Neural cell (in vitro differentiated cells): ENCODE results near the gene ZBTB7C. TPM values are rescaled to one million over a fixed set of nuclear protein-coding genes. Genes with fewer than 3 reads are reported as not detected.

Experiments
- H2AFZ ChIP-seq: fragments of 200-600, 300-800 bp; sonication (generic), shearing (Covaris generic); 2 replicates; pipeline ENCODE4 v1.6.0; 2014; ENCODE audit warnings: low read depth, mild to moderate bottlenecking, antibody characterized with exemption, low read length, moderate library complexity
- H3F3A ChIP-seq: fragments of 200-600 bp; shearing (Covaris generic); 2 replicates; pipeline ENCODE4 v1.6.1; 2016; ENCODE audit warnings: mild to moderate bottlenecking, moderate library complexity, mixed read lengths, antibody characterized with exemption, low read length; ENCODE audit not compliant: insufficient read depth, poor library complexity, severe bottlenecking
- H3K27ac ChIP-seq: fragments of 200-600, 300-800 bp; sonication (generic), shearing (Covaris generic); 2 replicates; pipeline ENCODE4 v1.5.1; 2014; ENCODE audit warnings: mild to moderate bottlenecking, low read length, moderate library complexity
- H3K27me3 ChIP-seq: fragments of 300-800, 200-600 bp; sonication (generic), shearing (Covaris generic); 2 replicates; pipeline ENCODE4 v1.6.0; 2014; ENCODE audit warnings: mild to moderate bottlenecking, low read depth, low read length, moderate library complexity; ENCODE audit not compliant: insufficient read depth
- H3K36me3 ChIP-seq: fragments of 300-800, 200-600 bp; sonication (generic), shearing (Covaris generic); 2 replicates; pipeline ENCODE4 v1.5.1; 2014; ENCODE audit warnings: mild to moderate bottlenecking, antibody characterized with exemption, low read length, moderate library complexity; ENCODE audit not compliant: insufficient read depth
- H3K4me2 ChIP-seq: fragments of 300-800, 200-600 bp; sonication (generic), shearing (Covaris generic); 2 replicates; pipeline ENCODE4 v1.6.0; 2014; ENCODE audit warnings: mild to moderate bottlenecking, low read length
- H3K4me3 ChIP-seq: fragments of 300-800, 200-600 bp; sonication (generic), shearing (Covaris generic); 2 replicates; pipeline ENCODE4 v1.5.1; 2014; ENCODE audit warnings: mild to moderate bottlenecking, low read length, moderate library complexity
- H3K79me2 ChIP-seq: fragments of 200-600 bp; shearing (Covaris generic); replicated peaks from 2 replicates; pipeline ENCODE4 v1.6.0; 2014; ENCODE audit warnings: mild to moderate bottlenecking, low read length, moderate library complexity; ENCODE audit not compliant: insufficient read depth
- H3K9ac ChIP-seq: fragments of 300-800, 200-600 bp; sonication (generic), shearing (Covaris generic); 2 replicates; pipeline ENCODE4 v1.6.1; 2016; ENCODE audit warnings: mild to moderate bottlenecking, low read length, mixed read lengths
- H3K9me2 ChIP-seq: fragments of 200-600 bp; shearing (Covaris generic); 2 replicates; pipeline ENCODE4 v1.6.1; 2016; ENCODE audit warnings: mild to moderate bottlenecking, low read length, mixed read lengths; ENCODE audit not compliant: insufficient read depth
- H3K9me3 ChIP-seq: fragments of 200-600, 300-800 bp; sonication (generic), shearing (Covaris generic); 2 replicates; pipeline ENCODE4 v1.6.1; 2016; ENCODE audit warnings: mild to moderate bottlenecking, mixed run types, low read length, moderate library complexity, mixed read lengths
- H4K20me1 ChIP-seq: fragments of 200-600 bp; shearing (Covaris generic); 2 replicates; pipeline ENCODE4 v1.6.1; 2016; ENCODE audit warnings: mild to moderate bottlenecking, mixed run types; ENCODE audit not compliant: insufficient read depth
- CTCF ChIP-seq: fragments of 450-650 bp; IDR thresholded peaks from 2 replicates; pipeline ENCODE4 v1.5.1; 2014; ENCODE audit warnings: antibody characterized with exemption, mild to moderate bottlenecking, moderate library complexity; ENCODE audit not compliant: poor library complexity, severe bottlenecking
- EP300 ChIP-seq: fragments of 450-650 bp; conservative IDR thresholded peaks from 2 replicates; pipeline ENCODE4 v1.6.1; 2014; ENCODE audit warnings: antibody characterized with exemption, mild to moderate bottlenecking, moderate library complexity; ENCODE audit not compliant: poor library complexity, severe bottlenecking
- EZH2 ChIP-seq: fragments of 200-600, 300-800 bp; shearing (Covaris generic), sonication (generic); IDR thresholded peaks from 2 replicates; pipeline ENCODE4 v1.6.1; 2014; ENCODE audit warnings: antibody characterized with exemption, low read length, borderline replicate concordance, mild to moderate bottlenecking; ENCODE audit not compliant: insufficient read depth, poor library complexity, severe bottlenecking
- MXI1 ChIP-seq: fragments of 450-650 bp; conservative IDR thresholded peaks from 2 replicates; pipeline ENCODE4 v1.6.1; 2014; ENCODE audit warnings: antibody characterized with exemption, mild to moderate bottlenecking; ENCODE audit not compliant: poor library complexity, severe bottlenecking
- POLR2AphosphoS5 ChIP-seq: IDR thresholded peaks from 2 replicates; pipeline ENCODE4 v1.6.1; 2012
- RAD21 ChIP-seq: fragments of 450-650 bp; conservative IDR thresholded peaks from 2 replicates; pipeline ENCODE4 v1.6.1; 2014; ENCODE audit warnings: antibody characterized with exemption, mild to moderate bottlenecking, moderate library complexity
- REST ChIP-seq: IDR thresholded peaks from 2 replicates; pipeline ENCODE4 v1.6.1; 2012; ENCODE audit warnings: borderline replicate concordance
- SMC3 ChIP-seq: fragments of 450-650 bp; conservative IDR thresholded peaks from 2 replicates; pipeline ENCODE4 v1.6.1; 2014; ENCODE audit warnings: antibody characterized with exemption, mild to moderate bottlenecking, moderate library complexity; ENCODE audit not compliant: poor library complexity
- TAF1 ChIP-seq: IDR thresholded peaks from 2 replicates; pipeline ENCODE4 v1.6.1; 2012; ENCODE audit warnings: low read depth
- polyA plus RNA-seq: library from polyadenylated mRNA; depleted of rRNA; stranded (reverse); fragments of >200 nt; gene quantifications from 2 replicates; pipeline ENCODE4 v1.2.3, GENCODE V29; 2014

ZBTB7C gene
- polyA plus RNA-seq, 1 donor from 2014 or later, result 2.4 TPM

- H3K79me2 ChIP-seq, result no peaks in the 10 kb centered on the region
These were observed 46.0 kb downstream of the ZBTB7C start for GRCh38 chr18:48363175-48363574.

GRCh38 chr18:48361801-48362200, 47.4 kb downstream of the ZBTB7C start:
- H3K36me3 ChIP-seq, result no peaks in the 10 kb centered on the region
- H3K9ac ChIP-seq, result no peak overlapping the region
- no peaks in the 10 kb centered on the region for H3K79me2 ChIP-seq
- peaks cover 4% of the 10 kb centered on the region for H3K9me3 ChIP-seq
- no peaks in the 10 kb centered on the region for H3K9me2 ChIP-seq
- H2AFZ ChIP-seq, result no peak overlapping the region
- H3K27ac ChIP-seq, result no peak overlapping the region
- H3F3A ChIP-seq, result no peaks in the 10 kb centered on the region
- H3K4me2 ChIP-seq, result no peak overlapping the region
- H3K4me3 ChIP-seq, result no peak overlapping the region
- no peaks in the 10 kb centered on the region for H4K20me1 ChIP-seq
- no peaks in the 10 kb centered on the region for H3K27me3 ChIP-seq
- TF ChIP-seq EP300, result no peak
- no peak for TF ChIP-seq CTCF
- TF ChIP-seq POLR2AphosphoS5, result no peak
- TF ChIP-seq TAF1, result no peak
- no peak for TF ChIP-seq RAD21
- no peak for TF ChIP-seq EZH2
- TF ChIP-seq REST, result no peak

More at GRCh38 chr18:48363175-48363574, 46.0 kb downstream of the ZBTB7C start:
- H3K27ac ChIP-seq, result no peak overlapping the region
- no peaks in the 10 kb centered on the region for H3F3A ChIP-seq
- no peak overlapping the region for H3K9ac ChIP-seq
- no peaks in the 10 kb centered on the region for H3K27me3 ChIP-seq
- H2AFZ ChIP-seq, result no peak overlapping the region
- H3K4me2 ChIP-seq, result no peak overlapping the region
- H3K9me2 ChIP-seq, result no peaks in the 10 kb centered on the region
- H3K4me3 ChIP-seq, result no peak overlapping the region
- H3K36me3 ChIP-seq, result no peaks in the 10 kb centered on the region
- TF ChIP-seq REST, result no peak
- TF ChIP-seq EP300, result no peak
- TF ChIP-seq RAD21, result no peak
- no peak for TF ChIP-seq MXI1
- no peak for TF ChIP-seq EZH2
- TF ChIP-seq POLR2AphosphoS5, result no peak
- no peak for TF ChIP-seq TAF1
- TF ChIP-seq SMC3, result no peak
- TF ChIP-seq CTCF, result no peak
- peaks cover 4% of the 10 kb centered on the region for H3K9me3 ChIP-seq
- H4K20me1 ChIP-seq, result no peaks in the 10 kb centered on the region
